ENCODE results near the gene ABCE1. TPM values are rescaled to one million over a fixed set of nuclear protein-coding genes. Genes with fewer than 3 reads are reported as not detected.

The ABCE1 gene
- total RNA-seq, 1 donor from 2014 or later = 88.6 TPM

DNA sequence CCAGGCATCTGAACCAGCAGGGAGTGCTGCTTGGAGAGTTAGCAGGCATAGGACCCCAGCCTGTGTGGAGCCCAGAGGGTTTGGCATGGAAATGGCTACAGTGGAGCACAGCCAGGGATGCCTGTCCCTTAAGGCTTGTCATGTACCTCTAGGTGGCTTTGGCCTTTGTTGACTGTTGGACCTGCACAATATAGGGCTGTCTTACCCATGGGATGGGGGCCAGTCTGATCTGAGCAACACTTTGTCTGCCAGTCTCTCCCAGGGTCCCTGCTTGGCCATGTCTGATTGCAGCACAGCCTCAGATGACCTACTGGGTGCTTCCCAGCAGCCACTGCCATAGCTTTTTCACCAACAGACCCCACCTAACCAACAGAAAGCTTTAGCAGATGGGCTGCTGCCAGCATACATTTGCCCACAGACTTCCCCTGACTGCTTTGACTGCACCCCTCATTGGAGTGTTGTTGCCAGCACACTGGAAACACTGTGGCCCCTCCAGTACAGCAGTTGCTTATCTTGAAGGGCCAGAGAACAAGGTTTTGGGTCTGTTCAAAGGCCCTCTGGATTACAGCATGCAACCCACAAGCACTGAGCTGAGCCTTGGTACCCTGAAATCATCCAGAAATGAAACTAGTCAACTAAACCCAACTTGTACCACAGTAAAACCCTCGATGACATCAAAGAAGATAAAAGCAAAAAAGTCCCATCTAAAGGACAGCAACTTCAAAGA lies 22.2 kb upstream of the ABCE1 start:
- no peak overlapping the region for H3K4me3 Mint-ChIP-seq
- no peak overlapping the region for H3K27ac Mint-ChIP-seq (ENCODE audit: unreplicated experiment)
- peaks cover 17% of the 10 kb centered on the region for H3K9me3 Mint-ChIP-seq

DNA sequence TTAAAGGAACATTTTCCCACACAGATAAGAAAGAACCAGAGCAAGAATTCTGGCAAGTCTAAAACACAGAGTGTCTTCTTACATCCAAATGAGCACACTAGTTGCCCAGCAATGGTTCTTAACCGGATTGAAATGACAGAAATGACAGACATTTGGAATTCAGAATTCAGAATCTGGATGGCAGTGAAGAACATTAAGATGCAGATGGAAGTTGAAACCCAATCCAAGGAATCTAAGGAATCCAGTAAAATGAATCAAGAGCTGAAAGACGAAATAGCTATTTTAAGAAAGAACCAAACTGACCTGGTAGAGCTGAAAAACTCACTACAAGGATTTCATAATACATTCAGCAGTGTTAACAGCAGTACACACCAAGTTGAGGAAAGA lies 21.6 kb upstream of the ABCE1 start:
- DNase-seq (ENCODE audit: low read depth, low spot score) = no peak
- no peaks in the 10 kb centered on the region for H3K27me3 Mint-ChIP-seq (ENCODE audit: low read depth)
- H3K4me1 Mint-ChIP-seq = no peaks in the 10 kb centered on the region
- TF ChIP-seq, protein P1, sequence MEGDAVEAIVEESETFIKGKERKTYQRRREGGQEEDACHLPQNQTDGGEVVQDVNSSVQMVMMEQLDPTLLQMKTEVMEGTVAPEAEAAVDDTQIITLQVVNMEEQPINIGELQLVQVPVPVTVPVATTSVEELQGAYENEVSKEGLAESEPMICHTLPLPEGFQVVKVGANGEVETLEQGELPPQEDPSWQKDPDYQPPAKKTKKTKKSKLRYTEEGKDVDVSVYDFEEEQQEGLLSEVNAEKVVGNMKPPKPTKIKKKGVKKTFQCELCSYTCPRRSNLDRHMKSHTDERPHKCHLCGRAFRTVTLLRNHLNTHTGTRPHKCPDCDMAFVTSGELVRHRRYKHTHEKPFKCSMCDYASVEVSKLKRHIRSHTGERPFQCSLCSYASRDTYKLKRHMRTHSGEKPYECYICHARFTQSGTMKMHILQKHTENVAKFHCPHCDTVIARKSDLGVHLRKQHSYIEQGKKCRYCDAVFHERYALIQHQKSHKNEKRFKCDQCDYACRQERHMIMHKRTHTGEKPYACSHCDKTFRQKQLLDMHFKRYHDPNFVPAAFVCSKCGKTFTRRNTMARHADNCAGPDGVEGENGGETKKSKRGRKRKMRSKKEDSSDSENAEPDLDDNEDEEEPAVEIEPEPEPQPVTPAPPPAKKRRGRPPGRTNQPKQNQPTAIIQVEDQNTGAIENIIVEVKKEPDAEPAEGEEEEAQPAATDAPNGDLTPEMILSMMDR (conservative IDR thresholded peaks at IDR 0.05) = no peak
- no peak overlapping the region for H3K4me3 Mint-ChIP-seq
- peaks cover 42% of the 10 kb centered on the region for H3K36me3 Mint-ChIP-seq (ENCODE audit: low read depth)
- no peak overlapping the region for H3K27ac Mint-ChIP-seq (ENCODE audit: unreplicated experiment)
- H3K9me3 Mint-ChIP-seq = peaks cover 17% of the 10 kb centered on the region

More for the DNA sequence above, 22.2 kb upstream of the ABCE1 start:
- Mint-ChIP-seq H3K36me3 (ENCODE audit: low read depth) (peaks cover 42% of the 10 kb centered on the region), H3K4me1 (no peaks in the 10 kb centered on the region), H3K27me3 (ENCODE audit: low read depth) (no peaks in the 10 kb centered on the region)
- TF ChIP-seq, protein P1 (conservative IDR thresholded peaks at IDR 0.05) = no peak
- no peak for DNase-seq (ENCODE audit: low read depth, low spot score)

DNA sequence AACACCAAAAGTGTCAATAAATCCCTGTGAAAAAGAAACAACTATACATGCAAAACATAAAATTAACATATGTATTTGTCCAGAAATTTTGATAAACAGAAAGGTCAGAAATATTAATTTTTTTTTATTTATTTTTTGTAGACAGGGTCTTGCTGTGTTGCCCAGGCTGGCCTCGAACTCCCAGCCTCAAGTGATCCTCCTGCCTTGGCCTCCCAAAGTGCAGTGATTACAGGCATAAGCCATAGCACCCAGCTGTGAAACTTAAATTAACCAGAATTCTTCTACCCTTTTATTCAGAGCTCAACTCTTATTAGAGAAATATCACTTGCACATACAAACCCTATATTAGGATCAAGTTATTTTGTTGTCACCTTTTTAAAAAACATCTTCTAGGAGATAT lies 16.4 kb upstream of the ABCE1 start:
- H3K4me1 Mint-ChIP-seq = peaks cover 8% of the 10 kb centered on the region
- no peak overlapping the region for H3K4me3 Mint-ChIP-seq
- H3K9me3 Mint-ChIP-seq = peaks cover 17% of the 10 kb centered on the region
- H3K27ac Mint-ChIP-seq (ENCODE audit: unreplicated experiment) = no peak overlapping the region
- H3K27me3 Mint-ChIP-seq (ENCODE audit: low read depth) = no peaks in the 10 kb centered on the region
- DNase-seq (ENCODE audit: low read depth, low spot score) = no peak
- TF ChIP-seq, protein P1 (conservative IDR thresholded peaks at IDR 0.05) = no peak
- H3K36me3 Mint-ChIP-seq (ENCODE audit: low read depth) = peaks cover 36% of the 10 kb centered on the region

DNA sequence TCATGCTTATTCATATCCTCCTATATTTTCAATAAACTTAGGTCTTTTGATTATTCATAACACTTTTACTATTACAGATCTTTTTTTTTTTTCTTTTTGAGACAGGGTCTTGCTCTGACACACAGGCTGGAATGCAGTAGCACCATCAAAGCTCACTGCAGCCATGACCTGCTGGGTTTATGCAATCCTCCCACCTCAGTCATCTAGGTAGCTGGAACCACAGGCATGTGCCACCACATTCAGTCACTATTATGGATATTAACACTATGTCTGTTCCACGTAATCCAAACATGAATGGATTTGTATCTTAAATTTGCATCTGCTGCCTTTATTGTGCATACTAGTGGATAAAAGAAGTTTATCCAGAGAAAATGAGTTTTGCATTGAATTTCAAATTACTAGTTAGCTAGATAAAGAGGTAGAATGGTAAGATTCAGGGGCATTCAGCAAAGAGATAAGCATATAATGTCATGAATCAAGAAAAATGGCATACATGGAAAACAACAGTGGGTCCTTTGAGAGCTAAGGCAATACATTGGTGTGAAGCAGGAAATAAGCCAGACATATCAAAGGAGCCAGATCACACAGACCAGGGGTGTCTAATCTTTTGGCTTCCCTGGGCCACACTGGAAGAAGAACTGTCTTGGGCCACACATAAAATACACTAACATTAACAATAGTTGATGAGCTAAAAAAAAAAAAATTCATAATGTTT lies 14.1 kb upstream of the ABCE1 start:
- TF ChIP-seq, protein P1 (conservative IDR thresholded peaks at IDR 0.05) = no peak
- Mint-ChIP-seq H3K27ac (ENCODE audit: unreplicated experiment) (no peak overlapping the region), H3K36me3 (ENCODE audit: low read depth) (peaks cover 26% of the 10 kb centered on the region), H3K4me3 (no peak overlapping the region), H3K27me3 (ENCODE audit: low read depth) (no peaks in the 10 kb centered on the region), H3K4me1 (peaks cover 8% of the 10 kb centered on the region), H3K9me3 (no peaks in the 10 kb centered on the region)
- DNase-seq (ENCODE audit: low read depth, low spot score) = no peak

DNA sequence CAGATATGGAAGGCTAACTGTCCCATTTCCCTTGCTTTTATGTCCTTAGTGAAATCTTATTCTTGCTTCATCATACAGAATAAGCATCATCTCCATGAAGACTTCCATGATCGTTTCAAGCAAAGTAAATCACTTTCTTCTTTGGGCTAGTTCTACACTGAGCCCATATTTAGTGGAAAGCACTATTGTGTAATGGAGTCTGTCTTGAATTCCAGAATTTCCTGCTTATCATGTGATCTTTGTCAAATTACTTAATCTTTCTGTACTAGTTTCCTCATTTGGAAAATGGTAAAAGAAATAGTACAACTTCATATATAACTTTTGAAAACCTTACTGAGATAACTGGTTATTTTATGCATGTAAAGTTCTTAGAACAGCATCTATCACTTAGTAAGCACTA lies 7.7 kb upstream of the ABCE1 start:
- DNase-seq (ENCODE audit: low read depth, low spot score) = no peak
- Mint-ChIP-seq H3K27me3 (ENCODE audit: low read depth) (no peaks in the 10 kb centered on the region), H3K4me3 (no peak overlapping the region), H3K27ac (ENCODE audit: unreplicated experiment) (no peak overlapping the region), H3K4me1 (no peaks in the 10 kb centered on the region), H3K36me3 (ENCODE audit: low read depth) (peaks cover 47% of the 10 kb centered on the region), H3K9me3 (peaks cover 3% of the 10 kb centered on the region)
- TF ChIP-seq, protein P1 (conservative IDR thresholded peaks at IDR 0.05) = no peak
